SIG-M5 (cell line): ENCODE measurements around the gene NLRX1.
"Not testable (repeated sequence)": the region's sequence is repeated elsewhere in the genome, so short reads cannot be mapped to it uniquely, and the experiment has no call there.

ENCODE experiments used
- DNase-seq: peaks from one replicate; lab custom pipeline; 2025; lab: John Stamatoyannopoulos, UW

The NLRX1 gene, protein sequence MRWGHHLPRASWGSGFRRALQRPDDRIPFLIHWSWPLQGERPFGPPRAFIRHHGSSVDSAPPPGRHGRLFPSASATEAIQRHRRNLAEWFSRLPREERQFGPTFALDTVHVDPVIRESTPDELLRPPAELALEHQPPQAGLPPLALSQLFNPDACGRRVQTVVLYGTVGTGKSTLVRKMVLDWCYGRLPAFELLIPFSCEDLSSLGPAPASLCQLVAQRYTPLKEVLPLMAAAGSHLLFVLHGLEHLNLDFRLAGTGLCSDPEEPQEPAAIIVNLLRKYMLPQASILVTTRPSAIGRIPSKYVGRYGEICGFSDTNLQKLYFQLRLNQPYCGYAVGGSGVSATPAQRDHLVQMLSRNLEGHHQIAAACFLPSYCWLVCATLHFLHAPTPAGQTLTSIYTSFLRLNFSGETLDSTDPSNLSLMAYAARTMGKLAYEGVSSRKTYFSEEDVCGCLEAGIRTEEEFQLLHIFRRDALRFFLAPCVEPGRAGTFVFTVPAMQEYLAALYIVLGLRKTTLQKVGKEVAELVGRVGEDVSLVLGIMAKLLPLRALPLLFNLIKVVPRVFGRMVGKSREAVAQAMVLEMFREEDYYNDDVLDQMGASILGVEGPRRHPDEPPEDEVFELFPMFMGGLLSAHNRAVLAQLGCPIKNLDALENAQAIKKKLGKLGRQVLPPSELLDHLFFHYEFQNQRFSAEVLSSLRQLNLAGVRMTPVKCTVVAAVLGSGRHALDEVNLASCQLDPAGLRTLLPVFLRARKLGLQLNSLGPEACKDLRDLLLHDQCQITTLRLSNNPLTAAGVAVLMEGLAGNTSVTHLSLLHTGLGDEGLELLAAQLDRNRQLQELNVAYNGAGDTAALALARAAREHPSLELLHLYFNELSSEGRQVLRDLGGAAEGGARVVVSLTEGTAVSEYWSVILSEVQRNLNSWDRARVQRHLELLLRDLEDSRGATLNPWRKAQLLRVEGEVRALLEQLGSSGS

GRCh38 chr11:119168471-119169281, at the start of gene NLRX1:
NLRX1 (plus strand) TSS chr11:119168725; CDS start chr11:119171404, 2,679 bp downstream.
- no peak for DNase-seq

DNA sequence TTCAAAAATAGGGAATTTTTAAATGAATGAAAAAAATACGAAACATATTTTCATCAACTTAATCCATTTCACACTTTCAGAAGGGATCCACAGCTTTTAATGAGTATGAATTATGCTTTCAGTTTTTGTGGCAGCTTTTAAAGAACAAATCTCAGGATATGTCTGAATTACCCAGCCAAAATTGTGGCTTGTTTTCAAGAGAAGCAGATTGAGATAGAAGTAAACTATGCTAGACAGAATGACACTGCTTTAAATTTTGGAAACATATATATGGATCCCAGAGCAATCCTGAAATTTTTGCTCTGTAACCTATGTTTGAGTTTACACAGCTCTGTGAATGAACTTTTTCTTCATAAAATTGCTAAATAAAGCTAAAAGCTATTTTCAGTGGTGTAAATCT, 49.6 kb upstream of the NLRX1 start:
- DNase-seq, result no peak

DNA sequence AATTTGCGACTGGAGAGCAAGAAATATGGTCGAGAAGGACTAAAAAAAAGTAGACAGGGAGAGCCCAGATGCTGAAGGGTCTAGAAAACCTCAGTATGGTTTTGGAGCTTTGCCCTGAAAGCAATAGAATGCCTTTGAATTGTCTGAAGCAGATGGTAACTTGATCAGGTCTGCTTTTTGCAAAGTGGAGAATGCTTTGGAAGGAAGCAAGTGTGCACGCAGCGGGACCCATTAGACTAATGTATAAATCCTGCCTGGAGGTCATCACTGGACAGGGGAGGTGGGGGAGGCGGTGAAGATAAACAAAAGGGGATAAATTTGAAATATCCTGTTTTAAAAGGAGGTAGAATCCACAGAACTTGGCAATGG, 47.9 kb upstream of the NLRX1 start:
- no peak for DNase-seq

- DNase-seq, result peak; percentile 91
Observed at GRCh38 chr11:119121008-119121810, 47.3 kb upstream of the NLRX1 start, which contains the start of gene HINFP. HINFP (plus strand) TSS chr11:119121580; CDS start chr11:119126945, 5,365 bp downstream.

DNA sequence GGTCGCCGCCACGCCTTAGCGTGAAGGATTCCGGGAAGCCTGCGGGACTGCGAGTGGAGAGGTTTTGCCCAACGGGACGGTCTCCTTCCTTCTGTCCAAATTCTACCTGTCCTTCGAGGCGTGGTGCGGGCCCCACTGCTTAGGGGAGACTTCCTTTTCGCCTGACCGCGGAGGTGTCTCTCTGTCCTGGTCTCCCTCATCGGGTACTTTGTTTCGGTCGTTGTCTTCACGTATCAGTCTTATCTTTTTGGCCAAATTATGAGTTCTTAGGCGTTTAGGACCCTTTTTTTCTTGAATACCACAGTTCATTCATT, 46.8 kb upstream of the NLRX1 start:
- DNase-seq, result no peak

DNA sequence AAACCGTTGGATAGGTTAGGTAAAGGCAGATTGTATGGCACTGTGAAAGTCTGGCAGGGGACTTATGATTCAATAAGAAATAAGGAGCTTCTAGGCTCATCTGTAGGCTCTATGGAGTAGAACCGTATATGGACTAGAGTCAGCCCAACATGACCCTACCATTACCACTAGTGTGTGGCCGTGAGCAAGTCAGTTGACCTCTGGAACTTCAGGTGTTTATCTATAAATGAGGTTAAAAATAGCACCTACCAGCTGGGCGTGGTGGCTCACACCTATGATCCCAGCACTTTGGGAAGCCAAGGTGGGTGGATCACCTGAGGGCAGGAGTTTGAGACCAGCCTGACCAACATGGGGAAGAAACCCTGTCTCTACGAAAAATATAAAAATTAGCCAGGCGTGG, 42.7 kb upstream of the NLRX1 start:
- DNase-seq, result no peak

DNA sequence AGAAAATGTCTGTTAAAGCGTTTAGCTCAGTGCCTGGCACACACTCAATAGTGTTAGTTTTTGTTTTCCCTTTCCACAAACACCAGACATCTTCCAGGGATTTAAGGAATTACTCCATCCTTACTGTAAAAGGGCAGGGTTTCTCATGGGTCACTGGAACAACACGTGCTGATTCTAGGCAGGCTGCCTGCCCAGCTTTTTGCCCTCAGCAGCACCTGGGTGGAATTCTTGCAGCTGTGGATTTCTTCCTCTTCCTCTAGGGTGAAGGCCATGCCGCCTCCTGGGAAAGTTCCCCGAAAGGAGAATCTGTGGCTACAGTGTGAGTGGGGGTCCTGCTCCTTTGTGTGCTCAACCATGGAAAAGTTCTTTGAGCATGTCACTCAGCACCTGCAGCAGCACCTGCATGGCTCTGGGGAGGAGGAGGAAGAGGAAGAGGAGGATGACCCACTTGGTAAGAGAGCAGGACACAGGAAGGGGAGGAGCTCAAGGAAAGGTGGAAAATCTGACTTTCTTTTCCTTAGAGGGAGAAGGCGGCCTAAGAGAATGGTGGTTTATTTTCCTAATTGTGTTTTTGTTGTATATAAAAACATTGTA, 41.8 kb upstream of the NLRX1 start:
- no peak for DNase-seq

- no peak for DNase-seq
Observed at GRCh38 chr11:119130662-119131061, 37.9 kb upstream of the NLRX1 start.

- DNase-seq, result no peak
Observed at GRCh38 chr11:119134389-119134978, 34.0 kb upstream of the NLRX1 start.

- not testable (repeated sequence) for DNase-seq
Observed at GRCh38 chr11:119139276-119139675, 29.2 kb upstream of the NLRX1 start.

DNA sequence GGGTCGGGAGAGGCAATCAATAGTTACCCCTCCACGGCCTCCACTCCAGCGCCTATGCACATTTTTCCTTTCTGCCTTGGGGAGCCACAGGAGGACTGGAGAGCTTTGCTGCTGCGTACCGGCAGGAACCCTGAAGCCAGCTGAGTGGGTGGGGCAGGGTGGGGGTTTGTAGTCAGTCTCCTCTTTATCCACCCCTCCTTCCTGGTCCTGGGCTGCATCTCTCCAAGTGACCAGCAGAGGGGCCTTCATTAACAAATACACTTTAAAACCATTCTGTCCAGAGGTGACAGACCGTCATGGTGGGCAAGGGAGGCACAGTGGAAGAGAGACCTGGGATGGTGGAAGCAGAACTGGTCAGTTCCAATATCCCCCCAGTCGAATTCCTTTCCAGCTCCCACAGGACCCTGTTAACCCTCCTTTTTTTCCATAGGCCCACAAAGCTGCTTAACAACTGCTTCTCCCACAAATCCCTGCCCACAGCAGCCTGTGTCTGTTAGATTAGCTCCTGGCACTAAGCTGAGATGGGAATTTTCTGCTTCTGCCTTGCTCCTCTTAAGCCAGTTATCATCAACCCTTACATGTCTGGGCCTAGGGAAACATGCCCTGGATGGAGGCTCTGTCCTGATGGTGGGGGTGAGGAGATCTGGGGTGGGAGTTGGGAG, 23.6 kb upstream of the NLRX1 start:
- no peak for DNase-seq

- no peak for DNase-seq
Observed at GRCh38 chr11:119145551-119145950, 23.0 kb upstream of the NLRX1 start.

DNA sequence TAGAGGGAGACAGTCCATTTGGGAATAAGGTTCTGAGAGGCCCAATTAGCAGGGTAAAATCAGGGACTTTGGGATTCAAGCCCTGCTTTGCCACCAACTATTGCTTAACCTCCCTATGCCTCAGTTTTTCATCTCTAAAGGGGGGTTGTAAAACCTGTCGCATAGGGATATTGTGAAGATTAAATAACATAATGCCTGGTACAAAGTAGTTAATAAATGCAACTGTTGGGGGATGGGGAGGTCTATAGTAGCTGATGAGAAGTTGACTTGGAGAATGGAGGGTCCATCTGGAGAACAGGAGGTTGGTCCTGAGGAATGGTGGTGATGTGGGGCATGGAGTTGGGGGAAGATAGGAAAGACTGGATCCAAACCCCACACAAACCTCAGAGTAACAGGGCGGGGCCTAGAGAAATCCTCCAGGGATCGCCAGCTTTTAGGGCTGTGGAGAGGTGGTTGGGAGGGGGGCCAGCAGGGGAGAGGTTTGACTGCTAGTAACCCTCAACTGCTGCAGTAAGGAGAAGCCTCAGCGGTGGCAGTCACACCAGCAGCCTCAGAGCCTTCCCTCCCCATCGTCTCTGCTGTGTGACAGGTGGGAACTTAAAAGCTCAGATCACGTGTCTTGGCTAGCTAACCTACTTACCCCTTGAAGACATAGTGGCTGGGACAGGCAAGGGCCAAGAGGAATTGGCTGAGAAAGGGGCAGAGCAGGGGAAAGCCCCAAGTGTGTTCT, 20.8 kb upstream of the NLRX1 start:
- DNase-seq, result no peak

GRCh38 chr11:119148720-119149017, 19.9 kb upstream of the NLRX1 start:
- no peak for DNase-seq

DNA sequence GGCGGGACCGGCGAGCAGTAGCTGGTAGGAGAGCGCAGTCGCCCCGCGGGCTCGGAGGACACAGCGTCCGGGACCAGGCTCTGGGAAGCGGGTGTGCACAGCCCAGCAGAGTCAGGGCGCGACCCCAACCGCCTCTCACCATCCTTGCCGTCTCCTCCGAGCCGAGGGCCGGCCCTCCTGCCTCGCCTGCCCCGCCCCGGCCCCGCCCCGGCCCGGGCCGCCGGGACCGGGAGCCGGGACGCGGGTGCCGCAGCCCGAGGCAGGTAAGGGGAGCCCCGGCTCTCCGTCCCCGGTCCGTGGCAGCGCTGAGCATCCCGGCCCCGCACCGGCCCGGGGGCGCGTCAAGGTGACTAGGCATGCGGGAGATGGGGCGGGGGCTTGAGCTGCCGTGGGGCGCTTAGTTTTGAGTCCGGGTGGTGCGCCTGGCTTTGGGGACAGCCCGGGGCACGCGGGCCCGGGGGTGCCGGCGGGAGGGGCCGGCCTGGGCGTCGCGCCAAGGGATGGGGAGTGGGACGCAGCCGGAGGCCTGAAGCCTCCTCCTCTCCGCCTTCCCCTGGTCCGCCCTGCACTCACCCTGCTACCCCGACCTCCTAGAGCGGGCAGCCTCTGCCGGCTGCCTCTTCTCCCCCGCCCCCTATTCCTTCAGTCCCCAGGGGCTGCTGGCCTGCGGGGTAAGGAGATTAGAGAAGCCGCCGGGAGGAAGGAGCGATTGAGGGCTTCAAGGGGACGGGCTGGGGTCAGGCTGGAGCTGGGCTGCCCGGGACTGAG, 19.3 kb upstream of the NLRX1 start, which contains the start of gene ABCG4:
ABCG4 (plus strand) TSS at position 35 of the 768 bp plus-strand sequence. CDS start 914 bp downstream, outside the sequence.
- DNase-seq, result no peak

DNA sequence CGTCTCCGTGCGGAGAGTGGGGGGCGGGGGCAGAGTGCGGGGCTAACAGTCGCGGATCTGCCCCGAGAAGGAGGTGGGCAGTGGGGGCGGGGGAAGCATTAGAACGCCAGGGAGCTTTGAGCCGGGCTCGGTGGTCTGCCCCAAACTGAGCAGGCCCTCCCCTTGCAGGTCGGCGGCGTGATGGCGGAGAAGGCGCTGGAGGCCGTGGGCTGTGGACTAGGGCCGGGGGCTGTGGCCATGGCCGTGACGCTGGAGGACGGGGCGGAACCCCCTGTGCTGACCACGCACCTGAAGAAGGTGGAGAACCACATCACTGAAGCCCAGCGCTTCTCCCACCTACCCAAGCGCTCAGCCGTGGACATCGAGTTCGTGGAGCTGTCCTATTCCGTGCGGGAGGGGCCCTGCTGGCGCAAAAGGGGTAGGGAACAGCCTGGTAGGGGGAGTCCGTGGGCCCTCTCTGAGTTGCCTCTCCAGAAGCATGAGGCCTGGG, 18.7 kb upstream of the NLRX1 start:
- DNase-seq, result no peak

DNA sequence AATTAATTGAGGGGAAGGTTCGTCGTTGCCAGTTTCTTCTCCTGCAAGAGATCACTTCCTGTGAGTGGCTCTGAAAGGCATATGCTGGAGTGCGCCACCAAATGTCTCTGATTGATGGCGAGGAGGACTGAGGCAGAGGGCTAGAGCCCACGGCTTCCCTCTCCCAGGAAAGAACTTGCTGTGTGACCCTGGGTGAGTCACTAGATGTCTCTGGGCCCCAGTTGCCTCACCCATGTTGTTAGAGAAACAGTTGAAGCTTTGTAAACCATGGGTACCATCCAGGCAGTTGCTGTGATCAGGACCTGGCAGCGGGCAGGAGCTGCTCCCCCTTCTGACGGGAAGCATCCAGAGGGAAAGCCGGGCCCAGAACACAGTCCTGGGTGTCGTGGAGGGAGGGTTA, 16.5 kb upstream of the NLRX1 start:
- no peak for DNase-seq

DNA sequence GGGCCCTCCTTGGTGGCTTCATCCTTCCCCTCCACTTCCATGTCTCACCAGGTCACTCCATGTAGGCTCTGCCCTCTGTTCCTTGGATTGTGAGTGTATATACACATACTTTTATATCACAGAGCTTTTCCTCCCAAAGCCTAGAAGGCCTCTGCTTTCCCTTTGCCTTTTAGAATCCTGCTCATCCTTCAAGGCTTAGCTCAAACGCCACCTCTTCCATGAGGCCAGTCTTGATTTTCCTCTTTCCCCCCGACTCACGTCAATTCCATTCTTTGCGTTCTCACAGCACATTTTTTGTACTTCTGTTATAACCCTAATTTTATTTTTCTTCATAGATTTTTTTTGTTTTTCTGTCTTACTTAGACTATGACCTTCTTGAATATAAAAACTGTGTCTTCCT, 15.9 kb upstream of the NLRX1 start:
- no peak for DNase-seq
